OCI-LY1 (cell line): ENCODE results near the gene PPP2R2C.

Source experiments
- H2AFZ ChIP-seq: fragments of 200-600 bp; sonication (generic), shearing (Covaris generic); 2 replicates; pipeline ENCODE4 v1.6.0; 2014; ENCODE audit warnings: antibody characterized with exemption, mild to moderate bottlenecking, low read length
- H3F3A ChIP-seq: fragments of 200-600 bp; sonication (generic), shearing (Covaris generic); 2 replicates; pipeline ENCODE4 v1.6.0; 2014; ENCODE audit warnings: mild to moderate bottlenecking, antibody characterized with exemption, low read length, moderate library complexity; ENCODE audit not compliant: insufficient read depth
- H3K27ac ChIP-seq: fragments of 200-600 bp; sonication (generic); 2 replicates; pipeline ENCODE4 v1.5.1; 2014; ENCODE audit warnings: low read length, mixed run types, mild to moderate bottlenecking, low read depth; ENCODE audit not compliant: poor library complexity, severe bottlenecking
- H3K27me3 ChIP-seq: fragments of 200-600 bp; sonication (generic); 2 replicates; pipeline ENCODE4 v1.6.0; 2014; ENCODE audit warnings: antibody characterized with exemption, mild to moderate bottlenecking, low read length, moderate library complexity; ENCODE audit not compliant: insufficient read depth
- H3K36me3 ChIP-seq: fragments of 200-600 bp; sonication (generic); 2 replicates; pipeline ENCODE4 v1.6.1; 2014; ENCODE audit warnings: mild to moderate bottlenecking, antibody characterized with exemption, low read length, moderate library complexity, mixed read lengths; ENCODE audit not compliant: insufficient read depth
- H3K4me1 ChIP-seq: fragments of 200-600 bp; sonication (generic); 2 replicates; pipeline ENCODE4 v1.5.1; 2014; ENCODE audit warnings: mild to moderate bottlenecking, low read length, moderate library complexity; ENCODE audit not compliant: insufficient read depth, severe bottlenecking
- H3K4me2 ChIP-seq: fragments of 200-600 bp; sonication (generic), shearing (Covaris generic); 2 replicates; pipeline ENCODE4 v1.6.1; 2014; ENCODE audit warnings: low read length
- H3K4me3 ChIP-seq: fragments of 200-600 bp; sonication (generic); 2 replicates; pipeline ENCODE4 v1.5.1; 2014; ENCODE audit warnings: low read length, low read depth, mild to moderate bottlenecking, mixed read lengths; ENCODE audit not compliant: poor library complexity, severe bottlenecking
- H3K79me2 ChIP-seq: fragments of 200-600 bp; shearing (Covaris generic); 2 replicates; pipeline ENCODE4 v1.6.1; 2016; ENCODE audit warnings: mixed run types, low read length, mixed read lengths; ENCODE audit not compliant: insufficient read depth
- H3K9ac ChIP-seq: fragments of 200-600 bp; sonication (generic), shearing (Covaris generic); 2 replicates; pipeline ENCODE4 v1.6.1; 2014; ENCODE audit warnings: mild to moderate bottlenecking, low read length, mixed read lengths
- H3K9me2 ChIP-seq: fragments of 200-600 bp; sonication (generic), shearing (Covaris generic); 2 replicates; pipeline ENCODE4 v1.6.1; 2014; ENCODE audit warnings: low read depth, mild to moderate bottlenecking, low read length, mixed read lengths
- H3K9me3 ChIP-seq: fragments of 200-600 bp; shearing (Covaris generic); 2 replicates; pipeline ENCODE4 v1.6.1; 2014; ENCODE audit warnings: low read length, mixed read lengths
- H4K20me1 ChIP-seq: fragments of 200-600 bp; sonication (generic), shearing (Covaris generic); 2 replicates; pipeline ENCODE4 v1.6.0; 2016; ENCODE audit warnings: mild to moderate bottlenecking, low read length; ENCODE audit not compliant: insufficient read depth
- EZH2 ChIP-seq: fragments of 200-600 bp; sonication (generic), shearing (Covaris generic); IDR thresholded peaks from 2 replicates; pipeline ENCODE4 v1.8.0; 2017; ENCODE audit warnings: borderline replicate concordance, mixed run types, mild to moderate bottlenecking, antibody characterized with exemption, low read length, moderate library complexity, mixed read lengths
- TF ChIP-seq, protein P1 (sequence below): fragments of 200-600 bp; sonication (generic), shearing (Covaris generic); IDR thresholded peaks from 2 replicates; pipeline ENCODE4 v1.5.1; 2017; ENCODE audit warnings: mild to moderate bottlenecking, antibody characterized with exemption, low read length, moderate library complexity, mixed read lengths

Gene PPP2R2C

GRCh38 chr4:6354626-6355025, 117.8 kb downstream of the PPP2R2C start:
- H2AFZ ChIP-seq = no peak overlapping the region
- no peaks in the 10 kb centered on the region for H3K4me1 ChIP-seq
- no peaks in the 10 kb centered on the region for H4K20me1 ChIP-seq
- H3K27ac ChIP-seq = no peak overlapping the region
- H3K36me3 ChIP-seq = no peaks in the 10 kb centered on the region
- H3K27me3 ChIP-seq = no peaks in the 10 kb centered on the region
- H3K4me3 ChIP-seq = no peak overlapping the region
- no peak overlapping the region for H3K9ac ChIP-seq
- H3K9me3 ChIP-seq = no peaks in the 10 kb centered on the region
- no peaks in the 10 kb centered on the region for H3K9me2 ChIP-seq
- no peaks in the 10 kb centered on the region for H3F3A ChIP-seq
- H3K79me2 ChIP-seq = no peaks in the 10 kb centered on the region
- no peak overlapping the region for H3K4me2 ChIP-seq
- TF ChIP-seq EZH2 = no peak
- TF ChIP-seq, protein P1, sequence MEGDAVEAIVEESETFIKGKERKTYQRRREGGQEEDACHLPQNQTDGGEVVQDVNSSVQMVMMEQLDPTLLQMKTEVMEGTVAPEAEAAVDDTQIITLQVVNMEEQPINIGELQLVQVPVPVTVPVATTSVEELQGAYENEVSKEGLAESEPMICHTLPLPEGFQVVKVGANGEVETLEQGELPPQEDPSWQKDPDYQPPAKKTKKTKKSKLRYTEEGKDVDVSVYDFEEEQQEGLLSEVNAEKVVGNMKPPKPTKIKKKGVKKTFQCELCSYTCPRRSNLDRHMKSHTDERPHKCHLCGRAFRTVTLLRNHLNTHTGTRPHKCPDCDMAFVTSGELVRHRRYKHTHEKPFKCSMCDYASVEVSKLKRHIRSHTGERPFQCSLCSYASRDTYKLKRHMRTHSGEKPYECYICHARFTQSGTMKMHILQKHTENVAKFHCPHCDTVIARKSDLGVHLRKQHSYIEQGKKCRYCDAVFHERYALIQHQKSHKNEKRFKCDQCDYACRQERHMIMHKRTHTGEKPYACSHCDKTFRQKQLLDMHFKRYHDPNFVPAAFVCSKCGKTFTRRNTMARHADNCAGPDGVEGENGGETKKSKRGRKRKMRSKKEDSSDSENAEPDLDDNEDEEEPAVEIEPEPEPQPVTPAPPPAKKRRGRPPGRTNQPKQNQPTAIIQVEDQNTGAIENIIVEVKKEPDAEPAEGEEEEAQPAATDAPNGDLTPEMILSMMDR = no peak

- Histone ChIP-seq H3K4me2 (no peak overlapping the region), H3K27me3 (no peaks in the 10 kb centered on the region)
Observed at GRCh38 chr4:6354119-6354518, 118.3 kb downstream of the PPP2R2C start.

GRCh38 chr4:6352031-6352692, 120.3 kb downstream of the PPP2R2C start:
- Histone ChIP-seq H3K36me3 (no peaks in the 10 kb centered on the region), H4K20me1 (no peaks in the 10 kb centered on the region), H3K9ac (no peak overlapping the region), H3K4me3 (no peak overlapping the region), H3K27me3 (no peaks in the 10 kb centered on the region), H3F3A (no peaks in the 10 kb centered on the region), H2AFZ (no peak overlapping the region), H3K9me3 (no peaks in the 10 kb centered on the region), H3K4me1 (no peaks in the 10 kb centered on the region), H3K4me2 (no peak overlapping the region), H3K27ac (no peak overlapping the region), H3K79me2 (no peaks in the 10 kb centered on the region), H3K9me2 (no peaks in the 10 kb centered on the region)
- no peak for TF ChIP-seq EZH2
- TF ChIP-seq, protein P1 = no peak

More at GRCh38 chr4:6354119-6354518, 118.3 kb downstream of the PPP2R2C start:
- Histone ChIP-seq H3K9me2 (no peaks in the 10 kb centered on the region), H3K4me3 (no peak overlapping the region), H3K9me3 (no peaks in the 10 kb centered on the region), H3K4me1 (no peaks in the 10 kb centered on the region), H3K9ac (no peak overlapping the region), H3F3A (no peaks in the 10 kb centered on the region), H4K20me1 (no peaks in the 10 kb centered on the region), H3K36me3 (no peaks in the 10 kb centered on the region), H3K27ac (no peak overlapping the region), H2AFZ (no peak overlapping the region), H3K79me2 (no peaks in the 10 kb centered on the region)
- TF ChIP-seq, protein P1 = no peak
- no peak for TF ChIP-seq EZH2
